Stimulated activated CD4-positive, alpha-beta T cell treated with anti-CD3 and anti-CD28 coated beads, Interleukin-4, amount 100 ng/mL, for 1 hour (primary cell): ENCODE measurements around the gene PHYKPL.
A peak's percentile ranks its signal among the peaks of the same experiment; 100 is the strongest.
"Not testable (repeated sequence)": the region's sequence is repeated elsewhere in the genome, so short reads cannot be mapped to it uniquely, and the experiment has no call there.

ENCODE experiments used
- DNase-seq: peaks from one replicate; pipeline ENCODE4 v3.0.0-alpha.2; 2020

The PHYKPL gene

DNA sequence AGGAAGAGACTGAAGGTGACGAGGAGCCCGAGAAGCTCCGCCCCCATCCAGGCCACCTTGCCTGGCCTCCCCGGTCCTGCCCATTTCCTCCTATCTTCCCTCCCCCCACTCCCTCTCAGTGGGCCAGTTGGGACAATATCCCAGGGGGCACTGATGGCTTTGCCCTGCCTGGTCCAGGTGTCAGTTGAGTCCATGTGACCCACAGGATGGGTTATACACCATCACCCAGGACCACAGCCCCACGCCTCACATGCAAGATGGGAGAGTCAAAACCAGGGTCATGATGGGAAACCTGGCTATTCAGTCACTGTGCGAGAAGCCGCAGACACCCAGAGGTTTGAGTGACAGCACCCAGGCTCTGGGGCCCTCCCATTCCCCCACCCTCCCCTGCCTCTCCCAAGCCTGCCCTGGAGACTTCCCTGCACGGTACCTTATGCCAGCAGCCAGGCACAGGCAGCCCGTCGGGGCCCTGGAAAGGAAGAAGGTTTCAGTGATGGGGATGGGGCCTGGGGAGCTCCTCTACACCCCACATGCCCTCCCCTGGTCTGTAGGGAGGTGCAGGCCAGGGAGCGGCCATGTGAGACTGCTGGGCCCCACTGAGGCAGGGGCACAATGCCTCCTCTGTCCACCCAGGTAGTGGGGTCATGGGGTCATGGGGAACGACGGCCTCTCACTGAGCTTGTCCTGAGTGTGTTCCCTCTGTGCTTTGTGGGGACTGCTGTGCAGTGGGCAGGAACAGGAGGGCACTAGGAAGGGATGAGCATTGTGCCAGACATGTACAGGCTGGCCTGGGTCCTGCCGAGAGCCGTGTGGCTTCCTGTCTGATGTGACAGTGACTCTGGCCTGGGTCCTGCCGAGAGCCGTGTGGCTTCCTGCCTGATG is 6.3 kb upstream of the PHYKPL start:
- DNase-seq, result no peak

DNA sequence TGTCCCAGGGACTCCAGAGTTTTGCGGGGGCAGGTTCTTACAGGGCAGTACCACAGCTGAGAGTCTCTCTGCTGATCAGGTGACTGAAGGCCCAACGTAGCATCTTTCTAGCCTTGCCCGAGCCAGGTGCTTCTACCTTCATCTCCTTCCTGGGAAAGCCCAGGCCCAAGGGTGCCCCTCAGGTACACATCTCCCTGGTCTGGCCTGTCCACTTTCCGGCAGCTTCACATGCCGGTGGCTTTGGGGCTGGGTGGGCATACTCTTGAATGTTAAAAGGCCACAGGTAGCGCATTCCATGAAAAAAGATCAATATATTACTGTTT is 5.7 kb upstream of the PHYKPL start:
- no peak for DNase-seq

DNA sequence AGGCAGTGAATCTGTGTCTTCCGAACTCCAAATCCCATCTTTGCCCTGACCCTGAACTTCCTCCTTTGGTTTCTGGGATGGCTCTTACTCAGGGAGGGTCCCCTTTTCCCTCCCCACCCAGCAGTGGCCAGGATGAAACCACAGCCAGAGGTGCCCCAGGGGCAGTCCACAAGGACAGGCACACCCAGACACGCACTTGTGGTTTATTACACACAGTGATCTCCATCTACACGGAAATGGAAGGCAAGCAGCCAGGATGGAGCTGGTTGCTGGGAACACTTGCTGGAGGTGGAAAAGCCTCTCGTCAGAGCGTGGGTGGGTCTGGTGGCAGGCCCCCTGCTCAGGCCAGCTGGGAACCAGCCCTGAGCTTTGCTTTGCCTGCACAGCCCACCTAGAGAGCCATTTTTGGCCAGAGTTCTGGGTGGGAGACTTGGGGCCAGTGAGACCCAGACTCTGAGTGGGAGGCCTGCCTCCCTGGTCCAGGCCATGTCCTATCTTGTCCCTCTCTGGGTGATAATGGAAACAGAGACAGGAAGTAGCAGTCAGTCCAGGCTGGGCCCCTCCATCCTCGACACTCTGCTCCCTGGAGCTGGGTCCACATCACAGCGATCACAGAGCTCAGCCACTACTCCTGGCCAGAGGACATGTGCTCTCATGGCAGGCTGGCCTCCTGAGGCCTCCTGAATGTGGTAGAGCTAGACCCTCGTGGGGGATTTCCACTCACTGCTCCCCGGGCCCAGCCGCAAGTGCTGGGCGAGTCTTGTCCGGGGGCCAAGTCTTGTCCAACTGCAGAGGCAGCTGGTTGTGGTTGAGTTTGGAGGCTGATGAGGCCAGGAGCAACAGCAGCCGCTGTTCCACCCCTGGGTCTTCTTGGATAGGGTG is 5.1 kb upstream of the PHYKPL start:
- no peak for DNase-seq

DNA sequence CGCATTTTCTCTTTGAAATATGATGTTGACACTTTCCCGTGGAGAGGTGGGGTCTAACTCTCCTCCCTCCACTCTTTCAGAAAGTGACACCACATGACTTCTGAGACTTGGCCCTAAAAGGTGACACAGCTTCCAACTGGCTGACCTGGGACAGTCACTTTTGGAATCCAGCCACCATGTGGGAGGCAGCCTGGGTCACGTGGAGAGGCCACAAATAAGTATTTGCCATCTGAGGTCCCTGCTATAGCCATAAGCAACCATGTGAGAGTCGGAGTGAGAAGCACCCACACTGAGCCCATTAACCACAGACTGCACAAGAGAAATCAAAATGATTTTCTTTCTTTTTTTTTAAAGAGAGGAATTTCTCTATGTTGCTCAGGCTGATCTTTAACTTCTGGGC is 4.1 kb upstream of the PHYKPL start:
- DNase-seq, result no peak

DNA sequence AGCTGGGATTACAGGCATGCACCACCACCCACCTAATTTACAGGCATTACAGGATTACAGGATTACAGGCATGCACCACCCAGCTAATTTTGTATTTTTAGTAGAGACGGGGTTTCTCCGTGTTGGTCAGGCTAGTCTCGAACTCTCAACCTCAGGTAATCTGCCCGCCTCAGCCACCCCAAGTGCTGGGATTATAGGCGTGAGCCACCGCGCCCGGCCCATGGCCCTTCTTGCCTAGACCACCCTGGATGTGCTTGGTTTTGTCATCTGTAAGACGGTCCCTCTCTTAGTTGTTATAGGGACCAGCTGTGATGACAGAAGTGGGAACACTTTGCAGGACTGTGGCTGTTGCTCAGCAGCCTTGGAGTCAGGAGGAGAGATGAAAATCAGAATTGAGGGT is 3.5 kb upstream of the PHYKPL start:
- no peak for DNase-seq

DNA sequence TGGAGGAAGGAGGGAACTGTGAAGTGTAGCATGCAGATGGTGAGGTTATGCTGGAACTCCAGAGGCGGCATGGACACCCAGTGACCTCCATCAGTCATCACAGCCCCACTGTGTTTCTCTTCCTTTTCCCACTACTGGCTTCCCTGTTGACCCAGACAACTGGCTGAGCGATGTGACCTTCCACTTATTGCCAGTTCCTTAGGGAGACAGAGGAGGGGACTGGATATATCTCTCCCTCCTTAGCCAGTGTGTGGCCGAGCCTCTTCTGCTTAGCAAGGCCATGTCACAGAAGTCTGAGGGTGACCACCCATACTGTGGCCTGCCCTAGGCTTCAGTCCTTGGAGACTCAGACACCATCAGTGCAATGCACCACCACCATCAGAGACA is 3.0 kb upstream of the PHYKPL start:
- DNase-seq, result no peak

DNA sequence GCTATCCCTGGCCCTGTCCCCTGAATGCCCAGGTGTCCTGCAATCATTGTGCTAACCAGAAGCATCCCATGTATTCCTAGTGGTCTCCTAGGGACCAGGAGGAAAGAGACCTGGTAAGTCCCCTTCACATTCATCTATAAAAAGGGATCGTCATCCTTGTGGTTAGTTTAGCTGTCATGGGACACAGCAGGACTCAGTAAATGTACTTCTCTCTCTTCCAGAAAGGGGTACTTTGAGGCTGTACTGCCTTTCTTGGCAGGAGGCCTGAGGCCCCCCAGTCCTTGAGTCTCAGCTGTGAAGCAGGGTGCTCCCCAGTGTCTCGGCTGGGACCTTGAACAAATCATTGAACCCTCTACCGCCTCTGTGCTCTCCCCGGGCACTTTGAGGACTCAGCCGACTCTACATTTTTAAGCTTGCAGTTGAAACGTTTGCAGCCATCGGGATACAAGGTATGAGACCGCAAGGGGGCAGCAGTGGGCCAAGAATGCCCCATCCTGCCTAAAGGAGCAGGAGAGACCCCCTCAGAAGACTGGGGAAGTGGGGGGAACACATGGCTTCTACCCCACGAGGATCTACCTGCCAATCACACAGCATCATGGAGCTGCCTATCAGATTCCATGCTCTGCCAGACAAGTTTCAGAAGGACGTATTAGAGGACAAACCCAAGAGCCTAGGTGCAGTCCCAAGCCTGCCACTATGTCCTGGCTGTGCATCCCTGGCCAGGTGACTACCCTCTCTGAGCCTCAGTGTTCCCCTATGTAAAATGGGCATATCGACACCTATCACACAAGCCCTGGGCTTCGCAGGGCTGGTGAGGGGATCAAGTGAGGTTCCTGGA is 2.4 kb upstream of the PHYKPL start:
- peak; percentile 78 for DNase-seq

DNA sequence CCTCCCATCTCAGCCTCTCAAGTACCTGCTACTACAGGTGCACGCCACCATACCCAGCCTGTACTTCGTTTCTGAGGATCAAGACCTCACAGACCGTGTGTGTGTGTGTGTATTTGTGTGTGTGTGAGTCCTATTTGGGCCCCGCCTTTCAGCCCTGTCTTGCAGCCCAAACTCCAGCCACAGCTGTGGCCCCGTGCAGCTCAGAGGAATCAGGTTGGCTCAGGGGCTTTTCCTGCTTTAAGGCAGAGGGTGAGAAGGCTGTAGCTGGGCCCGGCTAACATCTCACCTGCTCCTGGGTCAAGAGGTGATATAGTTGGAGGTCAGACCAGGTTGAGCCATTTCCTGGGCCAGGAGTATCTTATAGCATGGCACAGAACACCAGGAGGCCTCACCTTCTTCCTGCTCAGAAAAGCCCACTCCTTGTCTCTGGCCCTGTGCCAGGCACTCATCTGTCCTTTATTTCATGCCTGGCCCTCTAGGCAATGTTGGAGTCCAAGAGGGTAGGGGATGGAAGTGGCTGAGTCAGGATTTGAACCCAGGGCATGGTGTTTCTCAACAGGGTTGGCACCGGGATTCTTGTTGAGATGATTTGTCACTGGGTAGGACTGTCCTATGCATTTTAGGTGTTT is 1.6 kb upstream of the PHYKPL start:
- DNase-seq, result no peak

DNA sequence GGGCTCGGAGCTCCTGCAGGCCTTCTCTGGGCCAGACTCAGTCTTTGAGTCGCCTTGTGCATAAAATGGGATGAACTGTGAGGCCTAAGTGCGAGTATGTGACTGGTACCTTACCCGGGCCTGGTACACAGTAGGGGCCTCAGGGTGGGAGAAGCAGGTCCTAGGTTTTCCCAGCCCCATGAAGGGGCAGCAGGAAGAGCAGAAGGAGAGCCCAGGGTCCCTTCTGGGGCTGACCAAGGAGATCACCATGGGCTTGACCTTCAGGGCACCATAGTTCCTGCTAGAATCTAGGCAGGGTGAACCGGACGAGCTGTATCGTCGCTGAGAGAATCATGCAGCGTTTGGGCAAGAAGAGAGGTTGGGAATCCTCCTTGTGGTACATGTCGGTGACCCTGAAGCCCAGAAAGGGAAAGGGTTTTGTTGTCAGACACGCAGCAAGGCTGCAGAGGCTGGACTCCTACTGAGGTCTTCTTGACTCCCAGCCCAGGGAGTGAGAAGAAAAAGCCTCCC is 373 bp upstream of the PHYKPL start:
- no peak for DNase-seq

DNA sequence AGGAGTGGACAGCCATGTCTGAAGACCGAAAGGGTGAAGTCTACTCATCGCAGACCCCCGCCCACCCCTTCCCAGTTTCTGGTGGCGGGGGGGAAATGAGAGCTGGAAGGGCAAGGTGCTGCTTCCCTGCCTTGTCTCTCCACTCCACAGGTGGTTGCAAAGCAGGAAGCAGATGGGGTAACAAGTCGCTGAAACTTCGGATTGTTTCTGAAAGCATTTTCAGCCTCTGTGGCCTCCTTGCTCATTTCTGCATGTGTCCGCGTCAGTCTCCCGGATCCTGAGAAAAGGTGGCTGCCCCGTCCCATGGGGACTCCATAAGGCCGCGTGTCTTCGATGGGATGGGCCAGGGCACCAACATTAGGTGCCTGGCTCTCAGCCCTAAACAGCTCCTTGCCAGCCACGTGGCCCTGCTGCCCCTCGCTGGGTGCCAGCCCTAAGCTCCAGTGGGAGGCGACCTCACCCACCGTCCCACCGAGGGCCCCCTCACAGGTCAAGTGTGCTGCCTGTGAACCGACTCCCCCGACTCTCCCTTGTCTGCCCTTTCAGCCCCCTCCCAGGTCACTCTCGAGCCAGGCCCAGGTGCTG is 971 bp downstream of the PHYKPL start:
- DNase-seq, result no peak

DNA sequence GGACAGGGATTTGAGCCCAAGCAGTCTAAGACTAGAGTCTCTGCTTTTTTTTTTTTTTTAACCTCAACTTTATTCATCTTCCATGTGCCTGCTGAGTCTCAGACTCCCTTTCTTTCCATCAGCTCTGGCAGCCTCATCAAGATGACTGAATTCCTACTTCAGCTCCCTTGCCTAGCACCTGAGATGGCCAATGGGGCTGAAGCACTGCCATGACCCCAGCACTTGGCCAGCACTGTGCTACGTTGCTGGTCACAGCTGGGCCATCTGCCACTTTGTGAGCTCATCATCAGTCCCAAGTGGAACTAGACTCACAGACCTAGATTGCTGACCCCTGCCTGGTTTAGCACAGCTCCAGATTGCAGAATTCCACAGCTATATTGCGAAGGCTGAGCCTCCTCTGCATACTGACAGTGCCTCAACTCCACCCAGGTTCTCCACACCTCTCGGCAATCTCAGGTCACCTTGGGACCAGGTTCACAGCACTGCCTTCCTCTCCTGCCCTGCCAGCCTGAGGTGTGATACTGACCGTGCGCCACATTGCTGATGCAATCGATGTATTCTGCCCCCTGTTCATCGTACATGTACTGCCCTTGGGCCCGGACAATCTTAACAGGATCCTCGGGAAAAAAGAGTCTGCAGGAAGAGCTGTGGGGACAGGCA is 1.6 kb downstream of the PHYKPL start:
- no peak for DNase-seq

DNA sequence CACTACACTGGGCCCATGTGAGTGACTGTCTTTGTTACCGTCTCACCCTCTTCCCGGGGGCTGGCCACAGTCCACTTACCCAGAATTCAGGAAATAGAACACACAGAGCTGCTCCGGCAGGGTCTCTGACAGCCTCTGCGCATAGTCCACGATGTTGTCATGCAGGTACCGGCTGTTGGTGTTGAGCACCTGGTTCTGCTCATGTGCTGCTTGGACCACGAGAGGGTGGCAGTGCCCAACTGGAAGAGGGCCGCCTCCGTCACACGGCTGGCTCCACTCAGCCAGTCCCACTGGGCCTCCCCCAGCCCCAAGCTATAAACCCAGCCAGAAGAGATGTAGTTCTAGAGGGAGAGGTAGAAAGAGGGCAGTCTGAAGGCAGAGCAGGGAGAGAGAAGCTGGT is 2.7 kb downstream of the PHYKPL start:
- no peak for DNase-seq

DNA sequence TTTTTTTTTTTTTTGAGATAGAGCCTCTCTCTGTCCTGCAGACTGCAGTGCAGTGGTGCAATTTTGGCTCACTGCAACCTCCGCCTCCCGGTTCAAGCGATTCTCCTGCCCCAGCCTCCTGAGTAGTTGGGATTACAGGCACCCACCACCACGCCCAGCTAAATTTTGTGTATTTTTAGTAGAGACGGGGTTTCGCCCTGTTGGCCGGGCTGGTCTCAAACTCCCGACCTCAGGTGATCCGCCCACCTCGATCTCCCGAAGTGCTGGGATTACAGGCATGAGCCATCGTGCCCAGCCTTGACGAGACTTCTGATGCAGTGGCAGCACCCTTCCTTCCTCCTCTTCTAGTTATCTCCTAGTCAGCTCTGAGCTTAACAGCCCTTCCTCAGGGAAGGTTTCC is 3.5 kb downstream of the PHYKPL start:
- not testable (repeated sequence) for DNase-seq

DNA sequence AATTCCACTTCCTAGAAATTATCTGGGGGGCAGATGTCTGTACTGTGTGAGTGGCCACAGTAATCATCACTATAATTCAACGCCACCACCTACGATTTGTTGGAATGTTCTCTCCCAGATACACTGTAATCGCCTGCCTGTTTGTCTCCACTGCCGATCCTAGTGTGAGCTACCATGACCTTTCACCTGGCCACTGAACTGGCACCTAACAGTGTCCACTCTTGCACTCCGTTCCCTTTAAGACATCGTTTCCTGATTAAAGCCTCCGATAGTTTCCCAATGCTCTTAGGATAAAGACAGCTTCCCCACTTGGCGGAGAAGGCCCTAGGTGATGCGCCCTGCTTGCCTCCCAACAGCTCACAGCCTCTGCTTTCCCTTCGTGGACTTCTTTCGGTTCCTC is 4.0 kb downstream of the PHYKPL start:
- DNase-seq, result no peak

DNA sequence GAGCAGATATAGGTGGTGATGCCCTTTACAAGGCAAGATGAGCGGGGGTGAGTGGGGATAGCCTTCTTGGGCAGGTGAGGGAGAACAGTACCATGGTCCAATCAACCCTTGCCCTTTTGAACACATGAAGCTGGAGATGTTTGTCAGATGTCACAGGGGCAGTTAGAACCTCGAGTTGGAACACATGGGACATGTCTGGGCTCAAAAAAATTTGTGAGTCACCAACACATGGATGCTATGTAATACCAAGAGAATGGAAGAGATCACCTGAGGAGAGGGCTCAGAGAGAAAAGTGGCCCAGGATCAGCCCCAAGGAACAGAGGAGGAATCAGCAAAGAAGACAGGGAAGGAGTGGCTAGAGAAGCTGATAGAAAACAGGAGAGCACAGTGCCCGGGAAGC is 4.7 kb downstream of the PHYKPL start:
- no peak for DNase-seq

DNA sequence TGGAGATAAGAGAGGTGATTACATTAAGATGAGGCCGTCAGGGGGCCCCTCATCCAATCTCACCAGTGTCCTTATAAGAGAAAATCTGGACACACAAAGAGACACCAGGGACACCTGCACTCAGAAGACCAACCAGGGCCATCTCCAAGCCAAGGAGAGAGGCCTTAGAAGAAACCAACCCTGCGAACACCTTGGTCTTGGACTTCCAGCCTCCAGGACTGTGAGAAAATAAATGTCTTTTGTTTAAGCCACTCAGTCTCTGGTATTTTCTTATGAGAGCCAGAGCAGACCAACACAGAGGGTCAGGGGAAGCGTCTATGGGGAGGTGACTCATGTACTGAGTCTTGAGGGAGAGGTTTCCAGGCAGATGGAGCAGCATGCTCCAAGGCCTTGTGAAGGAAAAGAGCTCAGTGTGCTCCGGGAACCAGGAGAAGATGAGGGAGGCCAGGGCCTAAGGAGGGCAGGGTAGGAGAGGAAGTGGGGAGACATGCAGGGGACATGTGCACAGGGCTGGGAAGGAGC is 5.4 kb downstream of the PHYKPL start:
- no peak for DNase-seq

DNA sequence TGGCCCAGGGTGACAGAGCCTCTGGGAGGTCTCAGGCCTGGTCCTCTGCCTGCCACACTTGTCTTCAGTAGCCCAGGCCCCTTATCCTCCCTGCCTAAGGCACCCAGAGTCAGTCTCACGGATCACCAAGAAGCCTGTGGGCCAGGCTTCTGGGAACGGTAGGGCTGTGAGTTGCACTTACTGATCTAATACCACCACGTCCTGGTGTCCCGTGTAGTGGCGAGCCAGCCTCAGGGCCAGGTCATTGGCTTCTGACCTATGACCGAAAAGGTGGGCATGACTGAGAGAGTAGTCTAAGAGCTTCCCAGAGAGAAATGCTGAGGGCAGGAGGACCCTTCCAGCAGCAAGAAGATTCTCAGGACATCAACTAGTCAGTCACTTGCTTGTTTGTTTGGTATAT is 7.4 kb downstream of the PHYKPL start:
- no peak for DNase-seq

DNA sequence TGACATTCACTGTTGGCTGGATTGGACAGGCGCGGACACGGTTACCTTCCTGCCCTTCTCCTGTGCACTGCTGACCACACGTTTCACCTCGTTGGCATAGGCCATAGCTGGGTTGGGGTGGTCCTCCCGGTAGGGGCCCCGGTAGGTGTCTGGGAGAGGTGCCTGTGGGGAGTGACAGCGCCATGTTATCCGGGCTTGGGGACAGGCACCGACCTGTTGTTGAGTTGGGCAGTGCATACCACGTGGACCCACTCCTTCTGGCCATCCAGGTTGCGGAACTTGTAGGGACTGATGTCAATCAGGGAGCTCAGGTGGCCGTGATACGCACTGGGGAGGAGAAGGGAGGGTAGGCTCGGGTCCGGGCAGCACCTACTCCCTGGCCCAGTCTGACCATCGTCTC is 8.2 kb downstream of the PHYKPL start:
- DNase-seq, result no peak

DNA sequence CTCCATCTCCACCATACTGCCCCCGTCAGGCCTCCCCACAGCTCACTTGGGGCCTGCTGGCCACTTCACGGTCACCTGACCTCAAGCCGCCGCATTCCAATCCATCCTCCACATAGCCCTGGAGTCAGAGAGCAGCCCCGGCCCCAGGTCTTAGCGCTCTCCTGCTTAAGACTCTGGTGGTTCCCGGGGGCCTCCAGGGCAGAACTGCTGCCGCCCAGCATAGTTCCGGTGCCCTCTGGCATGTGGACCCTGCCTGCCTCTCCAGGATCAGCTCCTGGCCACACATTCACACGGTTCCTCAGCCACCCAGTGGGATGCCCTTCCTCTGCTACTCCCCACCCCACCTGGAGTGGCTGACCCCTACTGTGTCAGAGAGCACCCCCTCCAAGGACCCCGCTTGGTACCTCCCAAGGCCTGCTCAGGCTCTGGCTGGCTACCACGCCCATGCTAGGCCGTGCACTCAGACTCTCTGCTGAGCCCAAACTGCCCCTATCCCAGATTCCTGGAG is 8.7 kb downstream of the PHYKPL start:
- no peak for DNase-seq

DNA sequence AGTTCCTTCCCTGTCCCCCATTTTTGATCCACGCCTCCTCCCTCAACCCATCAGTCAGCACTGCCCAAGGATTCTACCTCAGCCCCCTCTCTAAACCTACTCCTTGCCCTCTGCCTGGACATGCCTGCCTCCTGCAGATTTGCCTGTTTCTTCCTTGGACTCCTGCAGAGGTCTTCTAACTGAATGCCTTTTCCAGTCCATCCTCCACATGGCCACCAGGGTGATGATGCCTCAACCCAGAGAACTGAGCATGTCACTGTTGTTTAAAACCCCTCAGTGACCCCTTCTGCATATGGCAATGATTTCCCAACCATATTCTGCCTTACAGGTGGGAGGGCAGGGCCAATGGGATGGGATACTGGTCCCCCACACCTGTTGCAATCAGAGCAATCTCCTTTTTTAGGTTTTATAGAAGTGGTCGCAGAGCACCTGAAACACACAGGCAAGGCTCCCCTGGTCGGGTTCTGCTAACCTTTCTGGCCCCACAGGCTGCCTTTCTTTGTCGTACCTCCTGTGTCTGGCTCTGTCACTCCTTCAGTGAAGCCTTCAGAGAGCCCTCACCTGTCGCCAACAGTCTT is 9.3 kb downstream of the PHYKPL start:
- no peak for DNase-seq

DNA sequence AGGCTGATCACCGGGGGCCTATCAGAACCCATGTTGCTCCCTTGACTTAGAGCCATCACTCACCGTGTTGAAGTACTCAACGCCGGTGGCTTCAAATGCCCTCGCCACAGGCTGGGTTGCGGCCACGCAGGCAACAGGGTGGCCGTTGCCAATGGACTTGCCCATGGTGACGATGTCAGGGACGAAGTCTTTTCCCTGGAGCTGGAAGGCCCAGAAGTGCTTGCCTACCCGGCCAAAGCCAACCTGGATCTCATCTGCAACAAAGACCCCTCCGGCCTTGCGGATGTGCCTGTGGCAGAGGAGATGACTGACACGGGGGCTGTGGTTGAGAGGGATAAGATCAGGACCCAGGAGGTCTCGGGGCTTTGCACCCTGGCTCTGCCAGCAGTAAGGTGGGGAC is 10.3 kb downstream of the PHYKPL start:
- DNase-seq, result no peak
